Peyer's patch (tissue), 4 donors: ENCODE results near the gene UBE2V1.

Experiments used
- CTCF ChIP-seq, 6 experiments: fragments of 450-650 bp in 4 of 6; fragments of 200-600 bp in 2 of 6; sonication (generic) in 1 of 6; IDR thresholded peaks; one replicate each; pipeline ENCODE4 v1.5.1; 2017 to 2019; ENCODE audit warnings: antibody characterized with exemption in 6 of 6, mild to moderate bottlenecking in 3 of 6, moderate library complexity in 1 of 6
- POLR2A ChIP-seq, 2 donors: fragments of 450-650 bp; IDR thresholded peaks; one replicate each; pipeline ENCODE4 v1.5.1; 2017; ENCODE audit warnings: antibody characterized with exemption in 2 of 2, mild to moderate bottlenecking in 2 of 2, moderate library complexity in 2 of 2

GRCh38 chr20:50067461-50067860 lies 45.5 kb downstream of the UBE2V1 start:
- TF ChIP-seq CTCF (IDR thresholded peaks at IDR 0.05) = no peak
- TF ChIP-seq POLR2A (IDR thresholded peaks at IDR 0.05) = no peak
